Measurements from ENCODE around the gene GRIFIN.

The GRIFIN gene

GRCh38 chr7:2476298-2476697, at the start of gene GRIFIN:
Gene GRIFIN (minus strand): TSS chr7:2476398. CDS start chr7:2476383, 15 bp downstream.
- DNase-seq: no peak

GRCh38 chr7:2524808-2525657, 48.8 kb upstream of the GRIFIN start:
- DNase-seq: no peak

GRCh38 chr7:2523941-2524807, 48.0 kb upstream of the GRIFIN start:
- no peak for DNase-seq

GRCh38 chr7:2523461-2523936, 47.3 kb upstream of the GRIFIN start:
- no peak for DNase-seq

- DNase-seq: no peak
These were observed 46.7 kb upstream of the GRIFIN start for GRCh38 chr7:2522780-2523433.

- peak; percentile 68 for DNase-seq
These were observed 45.9 kb upstream of the GRIFIN start for GRCh38 chr7:2521952-2522591.

- DNase-seq: no peak
These were observed 45.1 kb upstream of the GRIFIN start for GRCh38 chr7:2521341-2521745.

- DNase-seq: no peak
These were observed 44.6 kb upstream of the GRIFIN start for GRCh38 chr7:2520761-2521290.

GRCh38 chr7:2520131-2520760, 44.0 kb upstream of the GRIFIN start:
- peak; percentile 32 for DNase-seq

- DNase-seq: peak; percentile 75
These were observed 43.1 kb upstream of the GRIFIN start, which contains the start of gene LFNG for GRCh38 chr7:2519119-2519930. Gene LFNG (plus strand): TSS chr7:2519774. CDS start chr7:2519862, 88 bp downstream.

GRCh38 chr7:2518737-2519118, 42.5 kb upstream of the GRIFIN start:
- no peak for DNase-seq

- DNase-seq: no peak
These were observed 41.7 kb upstream of the GRIFIN start for GRCh38 chr7:2517678-2518507.

GRCh38 chr7:2517026-2517425, 40.8 kb upstream of the GRIFIN start:
- no peak for DNase-seq

GRCh38 chr7:2516194-2516555, 40.0 kb upstream of the GRIFIN start:
- DNase-seq: no peak

- DNase-seq: no peak
These were observed 39.4 kb upstream of the GRIFIN start for GRCh38 chr7:2515424-2516193.

- DNase-seq: no peak
These were observed 38.5 kb upstream of the GRIFIN start for GRCh38 chr7:2514473-2515423.

GRCh38 chr7:2513702-2514101, 37.5 kb upstream of the GRIFIN start:
- no peak for DNase-seq

- DNase-seq: no peak
These were observed 36.5 kb upstream of the GRIFIN start for GRCh38 chr7:2512713-2513112.
